KG1 (cell line): ENCODE data around the gene SMPD3.
A peak's percentile ranks its signal among the peaks of the same experiment; 100 is the strongest.

Experiments used
- DNase-seq: peaks from one replicate; lab custom pipeline; 2025; lab: John Stamatoyannopoulos, UW

Gene SMPD3

GRCh38 chr16:68355447-68356248 is 92.7 kb downstream of the SMPD3 start:
- DNase-seq, result no peak

- no peak for DNase-seq
These were observed 93.5 kb downstream of the SMPD3 start for GRCh38 chr16:68354816-68355215.

- no peak for DNase-seq
These were observed 94.9 kb downstream of the SMPD3 start for GRCh38 chr16:68353366-68353765.

GRCh38 chr16:68351991-68352431 is 96.3 kb downstream of the SMPD3 start:
- DNase-seq, result no peak

- no peak for DNase-seq
These were observed 96.8 kb downstream of the SMPD3 start for GRCh38 chr16:68351463-68351862.

- no peak for DNase-seq
These were observed 97.4 kb downstream of the SMPD3 start for GRCh38 chr16:68350813-68351350.

- no peak for DNase-seq
These were observed 98.4 kb downstream of the SMPD3 start for GRCh38 chr16:68349838-68350410.

GRCh38 chr16:68348639-68349445 is 99.5 kb downstream of the SMPD3 start:
- DNase-seq, result no peak

- no peak for DNase-seq
These were observed 100.7 kb downstream of the SMPD3 start for GRCh38 chr16:68347605-68348004.

- DNase-seq, result no peak
These were observed 101.3 kb downstream of the SMPD3 start for GRCh38 chr16:68346892-68347480.

- DNase-seq, result no peak
These were observed 102.2 kb downstream of the SMPD3 start for GRCh38 chr16:68345958-68346635.

GRCh38 chr16:68345351-68345810 is 102.9 kb downstream of the SMPD3 start:
- DNase-seq, result no peak

GRCh38 chr16:68344252-68344651 is 104.1 kb downstream of the SMPD3 start:
- no peak for DNase-seq

GRCh38 chr16:68343137-68343536 is 105.2 kb downstream of the SMPD3 start:
- DNase-seq, result no peak

- no peak for DNase-seq
These were observed 105.7 kb downstream of the SMPD3 start for GRCh38 chr16:68342620-68343019.

GRCh38 chr16:68339214-68339613 is 109.1 kb downstream of the SMPD3 start:
- DNase-seq, result no peak

GRCh38 chr16:68338326-68339119 is 109.8 kb downstream of the SMPD3 start:
- DNase-seq, result no peak

- DNase-seq, result no peak
These were observed 113.1 kb downstream of the SMPD3 start for GRCh38 chr16:68335175-68335574.

GRCh38 chr16:68332411-68333121 is 115.7 kb downstream of the SMPD3 start:
- peak; percentile 66 for DNase-seq

GRCh38 chr16:68331879-68332410 is 116.4 kb downstream of the SMPD3 start:
- no peak for DNase-seq
